PFSK-1 (cell line): ENCODE data around the gene ITGB8.

ENCODE experiments used
- FOXP2 ChIP-seq: optimal IDR thresholded peaks from 2 replicates; pipeline ENCODE3; 2011; ENCODE audit warnings: borderline replicate concordance, control low read depth, inconsistent platforms; ENCODE audit not compliant: insufficient read depth; ENCODE audit errors: extremely low read length, extremely low read depth
- POLR2AphosphoS5 ChIP-seq: IDR thresholded peaks from 2 replicates; pipeline ENCODE4 v1.6.1; 2012; ENCODE audit warnings: low read depth, mild to moderate bottlenecking, control low read depth, low read length, moderate library complexity
- SIN3A ChIP-seq: IDR thresholded peaks from 2 replicates; pipeline ENCODE4 v1.6.1; 2012; ENCODE audit warnings: mild to moderate bottlenecking, low read length, moderate library complexity, borderline replicate concordance; ENCODE audit not compliant: insufficient read depth
- TAF1 ChIP-seq: IDR thresholded peaks from 2 replicates; pipeline ENCODE4 v1.6.1; 2012; ENCODE audit warnings: low read length, control low read depth, borderline replicate concordance; ENCODE audit not compliant: insufficient read depth
- TF ChIP-seq, protein P1 (sequence below), 2 experiments: IDR thresholded peaks; 2 replicates each; pipeline versions ENCODE4 v1.6.1 to v1.8.0; 2011 to 2012; ENCODE audit warnings: low read depth in 2 of 2, low read length in 2 of 2, control low read depth in 1 of 2, inconsistent platforms in 1 of 2, mild to moderate bottlenecking in 1 of 2, moderate library complexity in 1 of 2; ENCODE audit not compliant: insufficient read depth in 1 of 2

The ITGB8 gene

DNA sequence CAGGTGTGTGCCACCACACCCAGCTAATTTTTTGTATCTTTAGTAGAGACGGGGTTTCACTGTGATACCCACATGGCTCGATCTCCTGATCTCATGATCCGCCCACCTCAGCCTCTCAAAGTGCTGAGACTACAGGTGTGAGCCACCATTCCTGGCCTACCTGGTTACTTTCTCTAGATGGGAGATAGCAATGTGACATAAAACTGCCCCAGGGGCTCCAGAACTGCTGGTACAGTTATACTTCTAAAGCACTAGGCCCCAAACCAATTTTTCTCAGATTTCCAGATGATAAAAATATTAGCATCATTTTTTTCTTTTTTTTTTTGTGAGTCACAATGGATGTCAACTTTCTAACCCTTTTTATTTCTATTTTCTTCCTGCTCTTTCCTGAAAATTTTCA is 27.4 kb downstream of the ITGB8 start:
- TF ChIP-seq, protein P1, sequence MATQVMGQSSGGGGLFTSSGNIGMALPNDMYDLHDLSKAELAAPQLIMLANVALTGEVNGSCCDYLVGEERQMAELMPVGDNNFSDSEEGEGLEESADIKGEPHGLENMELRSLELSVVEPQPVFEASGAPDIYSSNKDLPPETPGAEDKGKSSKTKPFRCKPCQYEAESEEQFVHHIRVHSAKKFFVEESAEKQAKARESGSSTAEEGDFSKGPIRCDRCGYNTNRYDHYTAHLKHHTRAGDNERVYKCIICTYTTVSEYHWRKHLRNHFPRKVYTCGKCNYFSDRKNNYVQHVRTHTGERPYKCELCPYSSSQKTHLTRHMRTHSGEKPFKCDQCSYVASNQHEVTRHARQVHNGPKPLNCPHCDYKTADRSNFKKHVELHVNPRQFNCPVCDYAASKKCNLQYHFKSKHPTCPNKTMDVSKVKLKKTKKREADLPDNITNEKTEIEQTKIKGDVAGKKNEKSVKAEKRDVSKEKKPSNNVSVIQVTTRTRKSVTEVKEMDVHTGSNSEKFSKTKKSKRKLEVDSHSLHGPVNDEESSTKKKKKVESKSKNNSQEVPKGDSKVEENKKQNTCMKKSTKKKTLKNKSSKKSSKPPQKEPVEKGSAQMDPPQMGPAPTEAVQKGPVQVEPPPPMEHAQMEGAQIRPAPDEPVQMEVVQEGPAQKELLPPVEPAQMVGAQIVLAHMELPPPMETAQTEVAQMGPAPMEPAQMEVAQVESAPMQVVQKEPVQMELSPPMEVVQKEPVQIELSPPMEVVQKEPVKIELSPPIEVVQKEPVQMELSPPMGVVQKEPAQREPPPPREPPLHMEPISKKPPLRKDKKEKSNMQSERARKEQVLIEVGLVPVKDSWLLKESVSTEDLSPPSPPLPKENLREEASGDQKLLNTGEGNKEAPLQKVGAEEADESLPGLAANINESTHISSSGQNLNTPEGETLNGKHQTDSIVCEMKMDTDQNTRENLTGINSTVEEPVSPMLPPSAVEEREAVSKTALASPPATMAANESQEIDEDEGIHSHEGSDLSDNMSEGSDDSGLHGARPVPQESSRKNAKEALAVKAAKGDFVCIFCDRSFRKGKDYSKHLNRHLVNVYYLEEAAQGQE (IDR thresholded peaks at IDR 0.05; ENCODE audit: insufficient read depth in 1 of 2, low read depth in 2 of 2, low read length in 2 of 2): no peak
- TF ChIP-seq SIN3A (no peak), POLR2AphosphoS5 (no peak), TAF1 (no peak), FOXP2 (no peak)

DNA sequence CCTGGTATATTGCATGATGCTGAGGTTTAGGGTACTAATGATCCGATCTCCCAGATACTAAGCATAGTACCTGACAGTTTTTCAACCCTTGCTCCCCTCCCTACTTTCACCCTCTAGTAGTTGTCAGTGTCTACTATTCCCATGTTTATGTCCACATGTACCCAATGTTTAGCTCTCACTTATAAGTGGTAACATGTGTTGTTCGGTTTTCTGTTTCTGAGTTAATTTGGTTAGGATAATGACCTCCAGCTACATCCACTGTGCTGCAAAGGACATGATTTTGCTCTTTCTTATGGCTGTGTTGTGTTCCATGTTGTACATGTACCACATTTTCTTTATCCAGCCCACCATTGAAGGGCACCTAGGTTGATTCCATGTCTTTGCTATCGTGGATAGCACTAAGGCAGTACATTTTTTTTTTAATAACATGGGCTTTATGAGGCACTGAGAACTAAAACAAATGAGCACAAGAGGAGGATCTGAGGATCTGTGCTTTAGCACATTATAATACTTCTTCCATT is 28.1 kb downstream of the ITGB8 start:
- TF ChIP-seq, protein P1 (IDR thresholded peaks at IDR 0.05; ENCODE audit: insufficient read depth in 1 of 2, low read depth in 2 of 2, low read length in 2 of 2): no peak
- TF ChIP-seq SIN3A (no peak), TAF1 (no peak), FOXP2 (no peak), POLR2AphosphoS5 (no peak)

DNA sequence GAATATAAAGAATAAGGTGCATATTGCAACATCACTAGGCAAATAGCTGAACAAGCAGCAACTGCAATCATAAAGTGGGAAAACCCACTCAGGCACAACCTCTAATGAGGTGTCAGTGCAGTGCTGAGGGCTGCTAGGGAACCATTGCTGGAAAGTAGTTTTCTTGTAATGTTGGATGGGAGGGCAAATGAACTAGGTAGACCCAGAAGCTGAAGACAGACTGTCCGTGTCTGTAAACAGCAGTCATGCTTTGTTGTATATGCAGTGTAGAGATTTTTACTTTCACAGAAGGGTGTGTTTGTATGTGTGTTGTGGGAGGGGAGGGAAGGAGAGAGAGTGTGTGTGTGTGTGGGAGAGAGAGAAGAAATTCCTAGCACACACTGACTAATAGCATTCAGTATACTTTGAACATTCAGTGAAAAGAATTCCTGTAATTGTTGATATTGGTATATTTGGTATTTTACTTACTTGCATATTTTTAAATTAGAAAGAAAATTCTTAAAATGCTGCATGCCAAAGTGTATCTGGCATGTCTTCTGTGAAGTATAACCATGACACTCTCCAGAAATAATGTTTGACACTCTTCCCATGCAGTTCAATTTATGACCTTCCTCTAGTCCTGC is 28.8 kb downstream of the ITGB8 start:
- no peak for TF ChIP-seq POLR2AphosphoS5
- no peak for TF ChIP-seq TAF1
- TF ChIP-seq SIN3A: no peak
- TF ChIP-seq, protein P1 (IDR thresholded peaks at IDR 0.05; ENCODE audit: insufficient read depth in 1 of 2, low read depth in 2 of 2, low read length in 2 of 2): no peak
- TF ChIP-seq FOXP2: no peak

DNA sequence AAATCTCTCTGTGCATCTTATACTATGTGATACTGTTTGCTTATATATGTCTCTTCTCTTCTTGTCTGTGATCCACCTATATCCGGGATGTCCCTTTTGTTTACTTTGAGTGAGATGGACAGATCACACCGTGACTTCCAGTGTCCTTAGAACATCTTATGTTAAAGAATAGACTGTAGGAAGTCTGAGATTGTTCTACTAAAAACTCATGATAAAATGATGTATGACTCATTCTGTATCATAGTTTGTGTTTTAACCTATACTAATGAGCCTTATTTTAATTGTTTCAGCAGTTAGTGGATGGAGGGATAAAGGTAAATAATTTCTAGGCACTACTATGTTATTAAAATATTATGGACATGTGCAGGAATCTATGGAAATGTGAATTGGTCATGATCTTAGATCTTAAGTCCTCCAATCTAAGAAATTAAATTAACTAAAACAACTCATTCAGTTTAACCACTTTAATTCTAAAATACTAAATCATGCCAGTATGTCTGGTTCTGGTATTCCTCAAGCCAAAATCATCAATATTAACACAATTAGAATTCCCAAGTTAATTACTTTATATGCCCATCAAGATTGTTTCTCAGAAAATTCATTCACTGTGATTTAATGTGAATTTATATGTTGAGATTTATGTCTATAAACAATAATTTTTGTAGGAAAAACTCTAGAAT is 32.0 kb downstream of the ITGB8 start:
- TF ChIP-seq, protein P1 (IDR thresholded peaks at IDR 0.05; ENCODE audit: insufficient read depth in 1 of 2, low read depth in 2 of 2, low read length in 2 of 2): no peak
- TF ChIP-seq TAF1: no peak
